BJ (cell line): Measurements from ENCODE around the gene PITPNC1. TPM values are rescaled to one million over a fixed set of nuclear protein-coding genes. Genes with fewer than 3 reads are reported as not detected.

Experiments used
- CTCF ChIA-PET: fragments of 350-600 bp; formaldehyde crosslinking; extraction: SDS; loops from one replicate; lab custom pipeline; 2021; ENCODE audit warnings: antibody characterized with exemption, inconsistent platforms; lab: Yijun Ruan, JAX
- POLR2A ChIA-PET: fragments of 300-600 bp; sonication (Branson Sonifier 250); formaldehyde crosslinking; extraction: SDS; loops from one replicate; lab custom pipeline; 2021; ENCODE audit warnings: antibody characterized with exemption; lab: Charles Lee
- DNase-seq: peaks from one replicate; pipeline ENCODE4 v3.0.0-alpha.2; 2011; ENCODE audit warnings: low read depth
- H3K27me3 ChIP-seq: 2 replicates; pipeline ENCODE4 v1.6.0; 2011; ENCODE audit warnings: low read length; ENCODE audit not compliant: control insufficient read depth, insufficient read depth
- H3K36me3 ChIP-seq: 2 replicates; pipeline ENCODE4 v1.5.1; 2011; ENCODE audit warnings: low read length; ENCODE audit not compliant: control insufficient read depth, insufficient read depth
- H3K4me3 ChIP-seq: 2 replicates; pipeline ENCODE4 v1.5.1; 2011; ENCODE audit warnings: low read depth, mild to moderate bottlenecking, control low read depth, low read length
- polyA plus RNA-seq: library from polyadenylated mRNA; depleted of rRNA; stranded (reverse); fragments of >200 nt; gene quantifications from 2 replicates; pipeline ENCODE4 v1.2.3, GENCODE V29; 2011
- TF ChIP-seq, protein P1 (sequence below): IDR thresholded peaks from 2 replicates; pipeline ENCODE4 v1.5.1; 2011; ENCODE audit warnings: low read depth, mild to moderate bottlenecking, control low read depth, inconsistent platforms, low read length, moderate library complexity; ENCODE audit not compliant: insufficient read depth

Gene PITPNC1
- polyA plus RNA-seq, 1 experiment: 4.6 TPM

DNA sequence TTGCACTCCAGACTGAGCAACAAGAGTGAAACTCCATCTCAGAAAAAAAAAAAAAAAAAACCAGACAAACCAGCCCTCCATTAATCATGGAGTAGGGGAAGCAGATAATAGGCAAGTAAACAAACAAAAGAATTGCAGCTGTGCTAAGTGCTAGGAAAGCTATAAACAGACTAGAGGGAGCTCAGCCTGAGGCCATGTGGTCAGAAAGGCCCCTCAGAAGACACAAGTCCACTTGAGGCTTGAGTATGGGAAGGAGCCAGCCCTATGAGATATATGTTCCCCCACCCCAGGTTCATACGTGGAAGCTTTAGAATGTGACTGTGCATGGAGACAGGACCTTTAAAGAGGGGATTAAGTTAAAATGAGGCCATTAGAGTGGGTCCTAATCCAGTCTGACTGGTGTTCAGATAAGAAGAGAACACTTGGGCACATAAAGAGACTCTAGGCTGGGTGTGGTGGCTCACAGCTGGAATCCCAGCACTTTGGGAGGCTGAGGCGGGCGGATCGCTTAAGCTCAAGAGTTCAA, 208.1 kb downstream of the PITPNC1 start:
- Histone ChIP-seq H3K36me3 (no peaks in the 10 kb centered on the region), H3K4me3 (no peak overlapping the region), H3K27me3 (no peaks in the 10 kb centered on the region)
- TF ChIP-seq, protein P1, sequence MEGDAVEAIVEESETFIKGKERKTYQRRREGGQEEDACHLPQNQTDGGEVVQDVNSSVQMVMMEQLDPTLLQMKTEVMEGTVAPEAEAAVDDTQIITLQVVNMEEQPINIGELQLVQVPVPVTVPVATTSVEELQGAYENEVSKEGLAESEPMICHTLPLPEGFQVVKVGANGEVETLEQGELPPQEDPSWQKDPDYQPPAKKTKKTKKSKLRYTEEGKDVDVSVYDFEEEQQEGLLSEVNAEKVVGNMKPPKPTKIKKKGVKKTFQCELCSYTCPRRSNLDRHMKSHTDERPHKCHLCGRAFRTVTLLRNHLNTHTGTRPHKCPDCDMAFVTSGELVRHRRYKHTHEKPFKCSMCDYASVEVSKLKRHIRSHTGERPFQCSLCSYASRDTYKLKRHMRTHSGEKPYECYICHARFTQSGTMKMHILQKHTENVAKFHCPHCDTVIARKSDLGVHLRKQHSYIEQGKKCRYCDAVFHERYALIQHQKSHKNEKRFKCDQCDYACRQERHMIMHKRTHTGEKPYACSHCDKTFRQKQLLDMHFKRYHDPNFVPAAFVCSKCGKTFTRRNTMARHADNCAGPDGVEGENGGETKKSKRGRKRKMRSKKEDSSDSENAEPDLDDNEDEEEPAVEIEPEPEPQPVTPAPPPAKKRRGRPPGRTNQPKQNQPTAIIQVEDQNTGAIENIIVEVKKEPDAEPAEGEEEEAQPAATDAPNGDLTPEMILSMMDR: no peak
- POLR2A ChIA-PET: no interaction called here
- no peak for DNase-seq
- CTCF ChIA-PET: no interaction called here

DNA sequence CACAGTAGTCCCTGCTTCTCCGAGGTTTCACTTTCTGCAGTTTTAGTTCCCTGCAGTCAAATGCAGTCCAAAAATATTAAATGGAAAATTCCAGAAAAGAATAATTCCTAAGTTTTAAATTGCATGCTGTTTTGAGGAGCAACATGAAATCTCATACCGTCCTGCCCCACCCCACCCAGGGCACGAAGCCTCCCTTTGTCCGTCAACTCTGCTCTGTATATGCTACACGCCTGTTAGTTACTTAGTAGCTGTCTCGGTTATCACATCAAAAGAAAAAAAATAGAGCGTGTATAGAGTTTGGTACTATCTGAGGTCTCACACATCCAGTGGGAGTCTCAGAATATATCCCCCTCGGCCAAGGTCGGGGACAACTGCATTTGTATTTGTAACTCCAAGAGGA, 211.2 kb downstream of the PITPNC1 start:
- CTCF ChIA-PET: no interaction called here

DNA sequence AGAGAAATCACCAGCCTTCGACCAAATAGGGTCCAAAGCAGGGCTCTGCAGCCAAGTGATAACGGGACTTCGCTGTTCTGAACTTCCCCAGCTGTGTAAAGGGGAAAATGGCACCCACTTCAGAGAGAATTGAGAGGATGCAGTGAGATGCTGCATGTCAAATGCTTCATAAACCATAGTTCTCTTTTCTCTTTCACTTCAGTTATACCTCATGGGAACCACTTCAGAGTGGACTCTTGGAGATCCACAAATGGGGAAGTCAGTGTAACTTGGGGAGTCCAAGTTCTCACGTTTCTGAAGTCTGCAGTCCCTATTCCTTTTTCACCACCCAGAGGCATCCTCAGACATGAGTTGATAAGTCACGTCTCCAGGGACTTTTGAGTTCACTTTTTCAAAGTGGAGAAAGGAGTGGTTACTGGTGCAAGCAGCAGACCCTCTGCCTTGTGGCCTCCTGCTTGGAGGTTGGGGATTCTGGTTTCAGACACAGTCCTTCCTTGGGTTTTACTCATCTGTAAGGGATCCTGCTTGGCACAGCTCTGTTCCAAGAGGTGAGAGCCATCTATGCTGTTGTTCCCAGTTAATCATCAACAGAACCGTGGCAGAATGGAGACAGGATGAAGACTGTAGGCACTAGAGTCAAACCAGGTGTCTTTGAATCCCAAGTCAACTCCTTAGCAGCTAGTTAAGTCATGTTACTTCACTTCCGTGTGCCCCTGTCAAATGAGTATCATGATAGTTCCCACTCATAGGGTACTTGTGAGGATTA, 217.2 kb downstream of the PITPNC1 start:
- no peak for DNase-seq
- CTCF ChIA-PET: interaction anchor here (1.2 kb wide), 1 partner anchor 25 kb away, joined by 4 read pairs; no protein-coding TSS in a partner anchor
- Histone ChIP-seq H3K4me3 (no peak overlapping the region), H3K36me3 (no peaks in the 10 kb centered on the region), H3K27me3 (no peaks in the 10 kb centered on the region)
- TF ChIP-seq, protein P1: no peak
- POLR2A ChIA-PET: no interaction called here

More for the DNA sequence above, 211.2 kb downstream of the PITPNC1 start:
- TF ChIP-seq, protein P1: no peak
- H3K27me3 ChIP-seq: no peaks in the 10 kb centered on the region
- DNase-seq: no peak
- POLR2A ChIA-PET: no interaction called here
- no peak overlapping the region for H3K4me3 ChIP-seq
- no peaks in the 10 kb centered on the region for H3K36me3 ChIP-seq

DNA sequence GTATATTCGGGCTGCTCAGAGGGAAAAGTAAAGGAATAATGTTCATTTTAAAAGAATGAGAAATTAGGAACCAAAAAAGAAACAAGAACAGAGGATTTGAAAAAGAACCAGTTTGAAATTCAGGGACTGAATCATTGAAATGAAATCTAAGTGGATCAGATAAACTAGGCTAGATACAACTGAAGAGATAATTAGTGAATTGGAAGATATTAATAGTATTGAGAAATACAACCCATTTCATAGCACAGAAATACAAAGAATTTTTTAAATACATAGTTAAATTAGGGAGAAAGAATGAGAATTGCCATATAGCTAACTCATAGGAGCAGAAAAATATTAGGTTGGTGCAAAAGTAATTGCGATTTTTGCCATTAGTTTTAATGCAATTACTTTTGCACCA, 223.3 kb downstream of the PITPNC1 start:
- TF ChIP-seq, protein P1: no peak
- CTCF ChIA-PET: no interaction called here

DNA sequence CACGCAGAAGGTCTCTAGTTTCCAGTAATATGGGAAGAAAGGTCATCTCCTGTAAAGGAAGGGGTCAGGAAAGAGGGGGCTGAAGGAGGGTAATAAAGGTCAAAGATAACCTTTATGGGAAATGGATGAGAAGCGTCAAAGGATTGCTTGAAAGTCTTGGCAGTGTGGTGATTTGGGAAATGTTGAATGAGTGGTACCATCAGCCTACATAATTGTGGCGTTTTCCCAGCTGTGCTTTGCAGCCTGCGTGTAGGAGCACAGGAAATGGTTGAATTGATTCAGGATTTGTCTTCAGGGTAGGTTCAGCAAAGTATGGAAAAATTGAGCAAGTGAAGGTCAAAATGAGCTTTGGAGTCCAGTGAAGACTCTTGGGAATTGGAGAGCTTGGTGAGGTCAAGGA, 224.8 kb downstream of the PITPNC1 start:
- CTCF ChIA-PET: interaction anchor here (1.1 to 3.8 kb wide), 4 partner anchors 13 to 227 kb away, joined by 4 to 23 read pairs (median 14); no protein-coding TSS in a partner anchor
- no peak overlapping the region for H3K4me3 ChIP-seq
- DNase-seq: no peak
- H3K36me3 ChIP-seq: no peaks in the 10 kb centered on the region
- H3K27me3 ChIP-seq: no peaks in the 10 kb centered on the region
- POLR2A ChIA-PET: no interaction called here
- TF ChIP-seq, protein P1: no peak

More for the DNA sequence above, 223.3 kb downstream of the PITPNC1 start:
- POLR2A ChIA-PET: no interaction called here
- no peak for DNase-seq
- Histone ChIP-seq H3K4me3 (no peak overlapping the region), H3K36me3 (no peaks in the 10 kb centered on the region), H3K27me3 (no peaks in the 10 kb centered on the region)
